Measurements from ENCODE around the gene UBE2L6.

The UBE2L6 gene

GRCh38 chr11:57541169-57541568, 26.3 kb downstream of the UBE2L6 start:
- TF ChIP-seq CTCF (IDR thresholded peaks at IDR 0.05): no peak

- TF ChIP-seq CTCF (IDR thresholded peaks at IDR 0.05): no peak
Measured at GRCh38 chr11:57539342-57539741, 28.1 kb downstream of the UBE2L6 start.

GRCh38 chr11:57536947-57537619, 30.4 kb downstream of the UBE2L6 start, which contains the start of gene SMTNL1:
Gene SMTNL1 (plus strand): TSS chr11:57537595. CDS start chr11:57542643, 5,048 bp downstream.
- no peak for TF ChIP-seq CTCF (IDR thresholded peaks at IDR 0.05)

GRCh38 chr11:57530596-57531507, 36.6 kb downstream of the UBE2L6 start, which contains the start of gene TIMM10:
Gene TIMM10 (minus strand): TSS chr11:57530754. CDS start chr11:57530189, 565 bp downstream.
- no peak for TF ChIP-seq CTCF (IDR thresholded peaks at IDR 0.05)

- TF ChIP-seq CTCF (IDR thresholded peaks at IDR 0.05): no peak
Measured at GRCh38 chr11:57530215-57530595, 37.3 kb downstream of the UBE2L6 start.

GRCh38 chr11:57529012-57529411, 38.5 kb downstream of the UBE2L6 start:
- no peak for TF ChIP-seq CTCF (IDR thresholded peaks at IDR 0.05)

GRCh38 chr11:57527056-57527631, 40.3 kb downstream of the UBE2L6 start:
- TF ChIP-seq CTCF (IDR thresholded peaks at IDR 0.05): peak; percentile 94
